Smooth muscle cell (in vitro differentiated cells): ENCODE data around the gene TOE1. TPM values are rescaled to one million over a fixed set of nuclear protein-coding genes. Genes with fewer than 3 reads are reported as not detected.

Experiments used
- DNase-seq: peaks from one replicate; lab custom pipeline; 2025; ENCODE audit not compliant: unreplicated experiment; lab: John Stamatoyannopoulos, UW
- H2AFZ ChIP-seq: fragments of 200-600 bp; sonication (generic); 2 replicates; pipeline ENCODE4 v1.6.0; 2016; ENCODE audit warnings: antibody characterized with exemption, low read depth, mild to moderate bottlenecking
- H3F3A ChIP-seq: fragments of 200-600 bp; sonication (generic); 2 replicates; pipeline ENCODE4 v1.6.0; 2017; ENCODE audit warnings: antibody characterized with exemption, low read depth
- H3K27ac ChIP-seq: fragments of 200-600 bp; sonication (generic); 2 replicates; pipeline ENCODE4 v1.5.1; 2016; ENCODE audit warnings: low read depth, mild to moderate bottlenecking
- H3K27me3 ChIP-seq: fragments of 200-600 bp; sonication (generic); 2 replicates; pipeline ENCODE4 v1.6.1; 2016; ENCODE audit warnings: low read depth, mild to moderate bottlenecking
- H3K36me3 ChIP-seq: fragments of 200-600 bp; sonication (generic); 2 replicates; pipeline ENCODE4 v1.5.1; 2016; ENCODE audit warnings: low read depth
- H3K4me1 ChIP-seq: fragments of 200-600 bp; sonication (generic); 2 replicates; pipeline ENCODE4 v1.5.1; 2016; ENCODE audit warnings: low read depth
- H3K4me2 ChIP-seq: fragments of 200-600 bp; sonication (generic); 2 replicates; pipeline ENCODE4 v1.6.0; 2016; ENCODE audit warnings: mild to moderate bottlenecking
- H3K4me3 ChIP-seq: fragments of 200-600 bp; sonication (generic); 2 replicates; pipeline ENCODE4 v1.5.1; 2016; ENCODE audit warnings: mild to moderate bottlenecking
- H3K79me2 ChIP-seq: fragments of 200-600 bp; sonication (generic); 2 replicates; pipeline ENCODE4 v1.6.0; 2016; ENCODE audit warnings: low read depth, mild to moderate bottlenecking
- H3K9ac ChIP-seq: fragments of 200-600 bp; sonication (generic); 2 replicates; pipeline ENCODE4 v1.6.0; 2016; ENCODE audit warnings: low read depth
- H3K9me3 ChIP-seq: fragments of 200-600 bp; sonication (generic); replicated peaks from 2 replicates; pipeline ENCODE4 v1.5.1; 2016; ENCODE audit warnings: low read depth
- H4K20me1 ChIP-seq: fragments of 200-600 bp; sonication (generic); 2 replicates; pipeline ENCODE4 v1.6.0; 2016; ENCODE audit warnings: low read depth
- WGBS: methylation state at CpG from one replicate; pipeline ENCODE4 v1.1.7; 2016; ENCODE audit warnings: low lambda C conversion rate; 5-methylcytosine and 5-hydroxymethylcytosine counted together
- polyA plus RNA-seq: library from polyadenylated mRNA; unstranded; fragments of >200 nt; fragmentation: Nextera tagmentation; extraction: Ambion mirVana; gene quantifications from 2 replicates; pipeline ENCODE4 v1.2.1, GENCODE V29; 2016
- total RNA-seq: library from RNA; depleted of rRNA; stranded (reverse); fragments of >200 nt; gene quantifications from 2 replicates; pipeline ENCODE4 v1.2.3, GENCODE V29; 2014
- TF ChIP-seq, protein P1 (sequence below): fragments of 200-600 bp; sonication (generic); IDR thresholded peaks from 2 replicates; pipeline ENCODE4 v1.5.1; 2017; ENCODE audit warnings: borderline replicate concordance, mild to moderate bottlenecking, antibody characterized with exemption; ENCODE audit not compliant: insufficient read depth, poor library complexity, severe bottlenecking

TOE1 gene
- total and polyA plus RNA-seq, 2 experiments from 2014 or later = 2.8 to 3.3 TPM

- peak overlapping the region; percentile 68 for H3K27ac ChIP-seq
- H3K79me2 ChIP-seq = no peaks in the 10 kb centered on the region
- H3K27me3 ChIP-seq = no peaks in the 10 kb centered on the region
- no peaks in the 10 kb centered on the region for H3K36me3 ChIP-seq
- H3K4me3 ChIP-seq = peak overlapping the region; percentile 70
- no peaks in the 10 kb centered on the region for H4K20me1 ChIP-seq
- 93% methylated on average over 16 of the region's 16 CpGs for WGBS
- peak overlapping the region; percentile 47 for H3K9ac ChIP-seq
- H2AFZ ChIP-seq = peak overlapping the region; percentile 80
- H3K4me2 ChIP-seq = peak overlapping the region; percentile 82
- no peak for DNase-seq
- no peaks in the 10 kb centered on the region for H3K9me3 ChIP-seq
- peaks cover 18% of the 10 kb centered on the region for H3K4me1 ChIP-seq
- H3F3A ChIP-seq = peaks cover 15% of the 10 kb centered on the region
- TF ChIP-seq, protein P1, sequence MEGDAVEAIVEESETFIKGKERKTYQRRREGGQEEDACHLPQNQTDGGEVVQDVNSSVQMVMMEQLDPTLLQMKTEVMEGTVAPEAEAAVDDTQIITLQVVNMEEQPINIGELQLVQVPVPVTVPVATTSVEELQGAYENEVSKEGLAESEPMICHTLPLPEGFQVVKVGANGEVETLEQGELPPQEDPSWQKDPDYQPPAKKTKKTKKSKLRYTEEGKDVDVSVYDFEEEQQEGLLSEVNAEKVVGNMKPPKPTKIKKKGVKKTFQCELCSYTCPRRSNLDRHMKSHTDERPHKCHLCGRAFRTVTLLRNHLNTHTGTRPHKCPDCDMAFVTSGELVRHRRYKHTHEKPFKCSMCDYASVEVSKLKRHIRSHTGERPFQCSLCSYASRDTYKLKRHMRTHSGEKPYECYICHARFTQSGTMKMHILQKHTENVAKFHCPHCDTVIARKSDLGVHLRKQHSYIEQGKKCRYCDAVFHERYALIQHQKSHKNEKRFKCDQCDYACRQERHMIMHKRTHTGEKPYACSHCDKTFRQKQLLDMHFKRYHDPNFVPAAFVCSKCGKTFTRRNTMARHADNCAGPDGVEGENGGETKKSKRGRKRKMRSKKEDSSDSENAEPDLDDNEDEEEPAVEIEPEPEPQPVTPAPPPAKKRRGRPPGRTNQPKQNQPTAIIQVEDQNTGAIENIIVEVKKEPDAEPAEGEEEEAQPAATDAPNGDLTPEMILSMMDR = no peak
Observed at GRCh38 chr1:45302505-45303150, 37.3 kb upstream of the TOE1 start.

GRCh38 chr1:45303520-45304310 is 36.3 kb upstream of the TOE1 start:
- under 1% methylated on average over 21 of the region's 68 CpGs for whole genome bisulfite sequencing

DNA sequence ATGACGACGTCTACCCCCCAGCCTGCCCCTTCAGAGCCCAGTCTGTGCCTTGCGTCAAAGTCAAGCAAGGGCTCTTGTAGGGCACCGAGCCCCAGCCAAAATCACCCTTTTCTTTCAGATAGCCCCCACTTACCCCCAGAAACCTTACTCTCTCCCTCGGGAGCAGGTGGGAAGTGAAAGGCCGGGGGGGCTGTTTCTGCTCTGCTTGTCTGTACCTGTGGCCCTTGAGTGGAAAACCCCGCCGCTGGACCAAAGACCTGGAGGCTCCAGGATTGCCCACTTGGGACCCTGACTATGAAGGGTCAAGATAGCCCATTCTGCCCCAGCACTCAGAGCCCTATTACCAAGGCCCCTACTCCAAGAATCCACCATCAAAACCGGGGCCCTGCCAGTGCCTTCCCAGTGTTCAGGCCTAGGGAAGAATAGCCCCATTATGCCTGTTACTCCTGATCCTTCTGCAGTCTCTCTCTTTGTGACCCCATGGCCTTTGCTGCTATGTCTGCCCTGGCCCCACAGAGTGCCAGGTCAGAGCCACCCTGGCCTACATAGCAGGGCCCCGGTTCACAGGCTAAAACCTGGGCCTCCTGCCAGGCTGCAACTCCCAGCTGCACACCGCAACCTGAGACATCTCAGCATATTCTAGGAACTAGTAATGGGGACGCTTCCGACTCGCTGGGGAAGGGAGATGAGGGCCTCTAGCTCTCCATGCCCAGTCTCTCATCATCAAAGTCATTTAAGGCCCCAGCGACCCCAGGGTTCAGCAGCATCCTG is 35.5 kb upstream of the TOE1 start:
- DNase-seq = no peak
- Histone ChIP-seq H4K20me1 (no peaks in the 10 kb centered on the region), H3K27ac (peak overlapping the region; percentile 32), H3K79me2 (no peaks in the 10 kb centered on the region), H3K4me1 (peaks cover 14% of the 10 kb centered on the region), H3K9me3 (no peaks in the 10 kb centered on the region), H3K4me3 (peak overlapping the region; percentile 70), H3K36me3 (no peaks in the 10 kb centered on the region), H3K4me2 (peak overlapping the region; percentile 80), H3K9ac (peak overlapping the region; percentile 10), H3F3A (peaks cover 15% of the 10 kb centered on the region), H3K27me3 (no peaks in the 10 kb centered on the region), H2AFZ (peak overlapping the region; percentile 33)
- TF ChIP-seq, protein P1 = no peak
- WGBS = 73% methylated on average over 15 of the region's 15 CpGs

More at GRCh38 chr1:45303520-45304310, 36.3 kb upstream of the TOE1 start:
- Histone ChIP-seq H3K9ac (peak overlapping the region; percentile 47), H3K79me2 (no peaks in the 10 kb centered on the region), H3K27ac (peak overlapping the region; percentile 68), H3K36me3 (no peaks in the 10 kb centered on the region), H2AFZ (peak overlapping the region; percentile 80), H3K27me3 (no peaks in the 10 kb centered on the region), H3K4me3 (peak overlapping the region; percentile 70), H3K4me2 (peak overlapping the region; percentile 82), H3K9me3 (no peaks in the 10 kb centered on the region), H3F3A (peaks cover 15% of the 10 kb centered on the region), H4K20me1 (no peaks in the 10 kb centered on the region), H3K4me1 (peaks cover 14% of the 10 kb centered on the region)
- TF ChIP-seq, protein P1 = peak; percentile 49
- peak; percentile 93 for DNase-seq
